GM23248 (cell line): ENCODE data around the gene FCN1.

Experiments
- EZH2 ChIP-seq: fragments of 200-600 bp; sonication (generic); IDR thresholded peaks from 2 replicates; pipeline ENCODE4 v1.6.1; 2018; ENCODE audit warnings: antibody characterized with exemption, mild to moderate bottlenecking; ENCODE audit not compliant: insufficient read depth, poor library complexity, severe bottlenecking
- EZH2phosphoT487 ChIP-seq: fragments of 200-600 bp; sonication (generic); IDR thresholded peaks from 2 replicates; pipeline ENCODE4 v1.6.1; 2018; ENCODE audit warnings: antibody characterized with exemption, moderate library complexity, mild to moderate bottlenecking, low read depth; ENCODE audit not compliant: insufficient read depth

- no peak for TF ChIP-seq EZH2
- no peak for TF ChIP-seq EZH2phosphoT487
Measured at GRCh38 chr9:134965851-134966250, 48.1 kb upstream of the FCN1 start.
